WTC11 (cell line): ENCODE data around the gene OTUB1. TPM values are rescaled to one million over a fixed set of nuclear protein-coding genes. Genes with fewer than 3 reads are reported as not detected.

Experiments used
- ARID4B ChIP-seq: sonication (generic); formaldehyde crosslinking; IDR thresholded peaks from 2 replicates; pipeline ENCODE4 v1.8.0; 2023; ENCODE audit warnings: missing genetic modification reagents, mild to moderate bottlenecking, borderline replicate concordance
- CREB1 ChIP-seq: sonication (generic); formaldehyde crosslinking; IDR thresholded peaks from 2 replicates; pipeline ENCODE4 v1.8.0; 2023; ENCODE audit warnings: mild to moderate bottlenecking, missing genetic modification reagents
- ELF4 ChIP-seq: sonication (generic); formaldehyde crosslinking; IDR thresholded peaks from 2 replicates; pipeline ENCODE4 v1.8.1; 2022; ENCODE audit warnings: low read depth, mild to moderate bottlenecking, moderate library complexity, missing genetic modification reagents
- ERG ChIP-seq: fragments of 250-450 bp; sonication (Bioruptor Pico); IDR thresholded peaks from 2 replicates; pipeline ENCODE4 v1.8.0; 2021; ENCODE audit warnings: mild to moderate bottlenecking
- ESRRA ChIP-seq: sonication (generic); formaldehyde crosslinking; IDR thresholded peaks from 2 replicates; pipeline ENCODE4 v1.8.1; 2022; ENCODE audit warnings: mild to moderate bottlenecking, missing genetic modification reagents, borderline replicate concordance
- FOXJ3 ChIP-seq: sonication (generic); formaldehyde crosslinking; IDR thresholded peaks from 2 replicates; pipeline ENCODE4 v1.9.0; 2021; ENCODE audit warnings: missing genetic modification reagents, mild to moderate bottlenecking, borderline replicate concordance
- GABPB1 ChIP-seq: sonication (generic); formaldehyde crosslinking; IDR thresholded peaks from 2 replicates; pipeline ENCODE4 v1.8.1; 2023; ENCODE audit warnings: mild to moderate bottlenecking, missing genetic modification reagents
- GRHL2 ChIP-seq: fragments of 250-450 bp; sonication (Bioruptor Pico); IDR thresholded peaks from 2 replicates; pipeline ENCODE4 v1.8.0; 2022; ENCODE audit warnings: mild to moderate bottlenecking, moderate library complexity; ENCODE audit not compliant: insufficient replicate concordance, severe bottlenecking
- MXD4 ChIP-seq: fragments of 250-450 bp; sonication (Bioruptor Pico); IDR thresholded peaks from 2 replicates; pipeline ENCODE4 v1.8.0; 2021; ENCODE audit warnings: mild to moderate bottlenecking, moderate library complexity, borderline replicate concordance
- OVOL2 ChIP-seq: fragments of 250-450 bp; sonication (Bioruptor Pico); IDR thresholded peaks from 2 replicates; pipeline ENCODE4 v1.9.0; 2021; ENCODE audit warnings: mild to moderate bottlenecking, borderline replicate concordance
- PRDM15 ChIP-seq: sonication (generic); formaldehyde crosslinking; IDR thresholded peaks from 2 replicates; pipeline ENCODE4 v1.8.0; 2022; ENCODE audit warnings: missing genetic modification reagents
- RORB ChIP-seq: fragments of 250-450 bp; sonication (Bioruptor Pico); IDR thresholded peaks from 2 replicates; pipeline ENCODE4 v1.9.0; 2021; ENCODE audit warnings: mild to moderate bottlenecking
- TEAD4 ChIP-seq: sonication (generic); formaldehyde crosslinking; IDR thresholded peaks from 2 replicates; pipeline ENCODE4 v1.8.0; 2022; ENCODE audit warnings: mild to moderate bottlenecking, missing genetic modification reagents
- ZNF121 ChIP-seq: sonication (generic); formaldehyde crosslinking; IDR thresholded peaks from 2 replicates; pipeline ENCODE4 v1.8.0; 2023; ENCODE audit warnings: missing genetic modification reagents
- ZNF138 ChIP-seq: sonication (generic); formaldehyde crosslinking; conservative IDR thresholded peaks from 2 replicates; pipeline ENCODE4 v1.8.1; 2022; ENCODE audit warnings: mild to moderate bottlenecking, moderate library complexity, missing genetic modification reagents
- total RNA-seq: library from RNA; stranded (reverse); gene quantifications from 3 replicates; pipeline ENCODE4 v1.2.3, GENCODE V29; 2021
- TF ChIP-seq, protein P1 (sequence below): sonication (generic); formaldehyde crosslinking; IDR thresholded peaks from 2 replicates; pipeline ENCODE4 v1.8.1; 2023; ENCODE audit warnings: mild to moderate bottlenecking, missing genetic modification reagents, moderate library complexity
- TF ChIP-seq, protein P2 (sequence below): sonication (generic); formaldehyde crosslinking; IDR thresholded peaks from 2 replicates; pipeline ENCODE4 v1.8.0; 2022; ENCODE audit warnings: mild to moderate bottlenecking, missing genetic modification reagents
- TF ChIP-seq, protein P3 (sequence below): sonication (generic); formaldehyde crosslinking; IDR thresholded peaks from 2 replicates; pipeline ENCODE4 v1.8.0; 2023; ENCODE audit warnings: mild to moderate bottlenecking, missing genetic modification reagents
- TF ChIP-seq, protein P4 (sequence below): sonication (generic); formaldehyde crosslinking; IDR thresholded peaks from 2 replicates; pipeline ENCODE4 v1.8.0; 2023; ENCODE audit warnings: missing genetic modification reagents
- TF ChIP-seq, protein P5 (sequence below): fragments of 200-600 bp; IDR thresholded peaks from 2 replicates; pipeline ENCODE4 v1.8.0; 2022; ENCODE audit warnings: antibody characterized with exemption

The OTUB1 gene
- total RNA-seq, 1 experiment from 2014 or later = 112 TPM

GRCh38 chr11:64000026-64000739 lies 13.9 kb downstream of the OTUB1 start (continued):
- TF ChIP-seq, protein P1, sequence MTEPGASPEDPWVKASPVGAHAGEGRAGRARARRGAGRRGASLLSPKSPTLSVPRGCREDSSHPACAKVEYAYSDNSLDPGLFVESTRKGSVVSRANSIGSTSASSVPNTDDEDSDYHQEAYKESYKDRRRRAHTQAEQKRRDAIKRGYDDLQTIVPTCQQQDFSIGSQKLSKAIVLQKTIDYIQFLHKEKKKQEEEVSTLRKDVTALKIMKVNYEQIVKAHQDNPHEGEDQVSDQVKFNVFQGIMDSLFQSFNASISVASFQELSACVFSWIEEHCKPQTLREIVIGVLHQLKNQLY (CRISPR knock-in tag) = no peak
- TF ChIP-seq ERG (CRISPR knock-in tag) (no peak), RORB (CRISPR knock-in tag) (no peak), TEAD4 (CRISPR knock-in tag) (no peak), CREB1 (CRISPR knock-in tag) (no peak), ZNF138 (CRISPR knock-in tag) (0 out of 2 replicates have a peak, but pooled peaks have one; percentile 13), GABPB1 (CRISPR knock-in tag) (no peak), ARID4B (no peak), OVOL2 (CRISPR knock-in tag) (no peak), ESRRA (no peak), ZNF121 (CRISPR knock-in tag) (no peak), FOXJ3 (CRISPR knock-in tag) (no peak), PRDM15 (CRISPR knock-in tag) (no peak), GRHL2 (CRISPR knock-in tag) (no peak), MXD4 (CRISPR knock-in tag) (no peak), ELF4 (CRISPR knock-in tag) (no peak)
- TF ChIP-seq, protein P2, sequence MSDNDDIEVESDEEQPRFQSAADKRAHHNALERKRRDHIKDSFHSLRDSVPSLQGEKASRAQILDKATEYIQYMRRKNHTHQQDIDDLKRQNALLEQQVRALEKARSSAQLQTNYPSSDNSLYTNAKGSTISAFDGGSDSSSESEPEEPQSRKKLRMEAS = no peak
- TF ChIP-seq, protein P3, sequence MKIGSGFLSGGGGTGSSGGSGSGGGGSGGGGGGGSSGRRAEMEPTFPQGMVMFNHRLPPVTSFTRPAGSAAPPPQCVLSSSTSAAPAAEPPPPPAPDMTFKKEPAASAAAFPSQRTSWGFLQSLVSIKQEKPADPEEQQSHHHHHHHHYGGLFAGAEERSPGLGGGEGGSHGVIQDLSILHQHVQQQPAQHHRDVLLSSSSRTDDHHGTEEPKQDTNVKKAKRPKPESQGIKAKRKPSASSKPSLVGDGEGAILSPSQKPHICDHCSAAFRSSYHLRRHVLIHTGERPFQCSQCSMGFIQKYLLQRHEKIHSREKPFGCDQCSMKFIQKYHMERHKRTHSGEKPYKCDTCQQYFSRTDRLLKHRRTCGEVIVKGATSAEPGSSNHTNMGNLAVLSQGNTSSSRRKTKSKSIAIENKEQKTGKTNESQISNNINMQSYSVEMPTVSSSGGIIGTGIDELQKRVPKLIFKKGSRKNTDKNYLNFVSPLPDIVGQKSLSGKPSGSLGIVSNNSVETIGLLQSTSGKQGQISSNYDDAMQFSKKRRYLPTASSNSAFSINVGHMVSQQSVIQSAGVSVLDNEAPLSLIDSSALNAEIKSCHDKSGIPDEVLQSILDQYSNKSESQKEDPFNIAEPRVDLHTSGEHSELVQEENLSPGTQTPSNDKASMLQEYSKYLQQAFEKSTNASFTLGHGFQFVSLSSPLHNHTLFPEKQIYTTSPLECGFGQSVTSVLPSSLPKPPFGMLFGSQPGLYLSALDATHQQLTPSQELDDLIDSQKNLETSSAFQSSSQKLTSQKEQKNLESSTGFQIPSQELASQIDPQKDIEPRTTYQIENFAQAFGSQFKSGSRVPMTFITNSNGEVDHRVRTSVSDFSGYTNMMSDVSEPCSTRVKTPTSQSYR (CRISPR knock-in tag) = no peak
- TF ChIP-seq, protein P4, sequence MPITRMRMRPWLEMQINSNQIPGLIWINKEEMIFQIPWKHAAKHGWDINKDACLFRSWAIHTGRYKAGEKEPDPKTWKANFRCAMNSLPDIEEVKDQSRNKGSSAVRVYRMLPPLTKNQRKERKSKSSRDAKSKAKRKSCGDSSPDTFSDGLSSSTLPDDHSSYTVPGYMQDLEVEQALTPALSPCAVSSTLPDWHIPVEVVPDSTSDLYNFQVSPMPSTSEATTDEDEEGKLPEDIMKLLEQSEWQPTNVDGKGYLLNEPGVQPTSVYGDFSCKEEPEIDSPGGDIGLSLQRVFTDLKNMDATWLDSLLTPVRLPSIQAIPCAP (CRISPR knock-in tag) = no peak
- TF ChIP-seq, protein P5, sequence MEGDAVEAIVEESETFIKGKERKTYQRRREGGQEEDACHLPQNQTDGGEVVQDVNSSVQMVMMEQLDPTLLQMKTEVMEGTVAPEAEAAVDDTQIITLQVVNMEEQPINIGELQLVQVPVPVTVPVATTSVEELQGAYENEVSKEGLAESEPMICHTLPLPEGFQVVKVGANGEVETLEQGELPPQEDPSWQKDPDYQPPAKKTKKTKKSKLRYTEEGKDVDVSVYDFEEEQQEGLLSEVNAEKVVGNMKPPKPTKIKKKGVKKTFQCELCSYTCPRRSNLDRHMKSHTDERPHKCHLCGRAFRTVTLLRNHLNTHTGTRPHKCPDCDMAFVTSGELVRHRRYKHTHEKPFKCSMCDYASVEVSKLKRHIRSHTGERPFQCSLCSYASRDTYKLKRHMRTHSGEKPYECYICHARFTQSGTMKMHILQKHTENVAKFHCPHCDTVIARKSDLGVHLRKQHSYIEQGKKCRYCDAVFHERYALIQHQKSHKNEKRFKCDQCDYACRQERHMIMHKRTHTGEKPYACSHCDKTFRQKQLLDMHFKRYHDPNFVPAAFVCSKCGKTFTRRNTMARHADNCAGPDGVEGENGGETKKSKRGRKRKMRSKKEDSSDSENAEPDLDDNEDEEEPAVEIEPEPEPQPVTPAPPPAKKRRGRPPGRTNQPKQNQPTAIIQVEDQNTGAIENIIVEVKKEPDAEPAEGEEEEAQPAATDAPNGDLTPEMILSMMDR = peak; percentile 64
